DND-41 (cell line): Measurements from ENCODE around the gene SGCG.
"Not testable (repeated sequence)": the region's sequence is repeated elsewhere in the genome, so short reads cannot be mapped to it uniquely, and the experiment has no call there.

Experiments used
- ATAC-seq: fragments of 200-7000 bp; cut with Tn5 transposase; 3 replicates; pipeline ENCODE4 v1.9.1; 2021; ENCODE audit warnings: low read depth; ENCODE audit not compliant: insufficient read depth
- DNase-seq: peaks from one replicate; pipeline ENCODE4 v3.0.0-alpha.2; 2020
- H2AFZ ChIP-seq: 2 replicates; pipeline ENCODE4 v1.6.0; 2012; ENCODE audit warnings: low read depth, low read length
- H3K27ac ChIP-seq: 2 replicates; pipeline ENCODE4 v1.5.1; 2012; ENCODE audit warnings: low read length, inconsistent platforms
- H3K27me3 ChIP-seq: fragments of 200-600 bp; sonication (generic); 2 replicates; pipeline ENCODE4 v1.6.0; 2012; ENCODE audit warnings: low read length, mild to moderate bottlenecking, inconsistent platforms; ENCODE audit not compliant: insufficient read depth, poor library complexity
- H3K36me3 ChIP-seq: 2 replicates; pipeline ENCODE4 v1.5.1; 2012; ENCODE audit warnings: low read length, inconsistent platforms; ENCODE audit not compliant: insufficient read depth
- H3K4me1 ChIP-seq: 2 replicates; pipeline ENCODE4 v1.5.1; 2012; ENCODE audit warnings: mild to moderate bottlenecking, low read length; ENCODE audit not compliant: insufficient read depth
- H3K4me2 ChIP-seq: 2 replicates; pipeline ENCODE4 v1.6.0; 2012; ENCODE audit warnings: mild to moderate bottlenecking, moderate library complexity, low read length, inconsistent platforms; ENCODE audit not compliant: insufficient read depth
- H3K4me3 ChIP-seq, 2 experiments: fragments of 200-600 bp in 1 of 2; shearing (Covaris generic) in 1 of 2; 2 replicates each; pipeline ENCODE4 v1.5.1; 2012 to 2016; ENCODE audit warnings: inconsistent platforms in 2 of 2, low read length in 2 of 2, mild to moderate bottlenecking in 2 of 2, low read depth in 1 of 2, moderate library complexity in 1 of 2
- H3K79me2 ChIP-seq: 2 replicates; pipeline ENCODE4 v1.6.0; 2012; ENCODE audit warnings: low read length, inconsistent platforms; ENCODE audit not compliant: insufficient read depth
- H3K9ac ChIP-seq: 2 replicates; pipeline ENCODE4 v1.6.0; 2012; ENCODE audit warnings: low read depth, mild to moderate bottlenecking, inconsistent platforms, low read length, moderate library complexity
- H3K9me3 ChIP-seq: 2 replicates; pipeline ENCODE4 v1.5.1; 2012; ENCODE audit warnings: low read length, moderate library complexity, mild to moderate bottlenecking, inconsistent platforms; ENCODE audit not compliant: insufficient read depth, severe bottlenecking
- H4K20me1 ChIP-seq: 2 replicates; pipeline ENCODE4 v1.6.0; 2012; ENCODE audit warnings: low read length; ENCODE audit not compliant: insufficient read depth
- CTCF ChIP-seq: IDR thresholded peaks from 2 replicates; pipeline ENCODE4 v1.5.1; 2012; ENCODE audit warnings: borderline replicate concordance, low read length, moderate library complexity, mild to moderate bottlenecking; ENCODE audit not compliant: poor library complexity, severe bottlenecking; ENCODE audit errors: extremely low read depth
- EZH2 ChIP-seq: IDR thresholded peaks from 3 replicates; pipeline ENCODE4 v1.6.1; 2012; ENCODE audit warnings: borderline replicate concordance, low read depth, mild to moderate bottlenecking, moderate library complexity, low read length, inconsistent platforms; ENCODE audit not compliant: severe bottlenecking

Gene SGCG

GRCh38 chr13:23292586-23292985, 111.8 kb downstream of the SGCG start:
- no peak for DNase-seq
- Histone ChIP-seq H3K9me3 (no peaks in the 10 kb centered on the region), H3K9ac (no peak overlapping the region), H3K36me3 (no peaks in the 10 kb centered on the region), H3K27me3 (peaks cover 5% of the 10 kb centered on the region), H2AFZ (no peak overlapping the region), H3K4me1 (no peaks in the 10 kb centered on the region), H3K4me2 (no peak overlapping the region), H3K27ac (no peak overlapping the region), H4K20me1 (no peaks in the 10 kb centered on the region), H3K4me3 (no peak overlapping the region), H3K79me2 (no peaks in the 10 kb centered on the region)
- ATAC-seq, result no peak
- no peak for TF ChIP-seq CTCF
- TF ChIP-seq EZH2, result no peak

- not testable (repeated sequence) for H3K36me3 ChIP-seq, H3K9me3 ChIP-seq, H3K27me3 ChIP-seq, H3K79me2 ChIP-seq, H3K27ac ChIP-seq, H3K4me1 ChIP-seq, H3K4me3 ChIP-seq, DNase-seq, H3K4me2 ChIP-seq, ATAC-seq, H3K9ac ChIP-seq, H4K20me1 ChIP-seq, H2AFZ ChIP-seq
These were observed 134.1 kb downstream of the SGCG start for GRCh38 chr13:23314837-23315236.

- Histone ChIP-seq H3K9me3 (no peaks in the 10 kb centered on the region), H4K20me1 (no peaks in the 10 kb centered on the region), H3K36me3 (no peaks in the 10 kb centered on the region), H3K4me3 (no peak overlapping the region), H3K79me2 (no peaks in the 10 kb centered on the region), H2AFZ (no peak overlapping the region), H3K4me1 (no peaks in the 10 kb centered on the region), H3K4me2 (no peak overlapping the region), H3K27ac (no peak overlapping the region), H3K27me3 (no peaks in the 10 kb centered on the region), H3K9ac (no peak overlapping the region)
- ATAC-seq (no peak), DNase-seq (no peak)
- TF ChIP-seq CTCF, result no peak
- no peak for TF ChIP-seq EZH2
These were observed 139.1 kb downstream of the SGCG start for GRCh38 chr13:23319883-23320224.

GRCh38 chr13:23320926-23321534, 140.3 kb downstream of the SGCG start:
- Histone ChIP-seq H3K36me3 (no peaks in the 10 kb centered on the region), H4K20me1 (no peaks in the 10 kb centered on the region), H3K4me1 (no peaks in the 10 kb centered on the region), H3K27me3 (no peaks in the 10 kb centered on the region), H2AFZ (no peak overlapping the region), H3K4me3 (no peak overlapping the region), H3K79me2 (no peaks in the 10 kb centered on the region), H3K27ac (no peak overlapping the region), H3K9me3 (no peaks in the 10 kb centered on the region), H3K4me2 (no peak overlapping the region), H3K9ac (no peak overlapping the region)
- DNase-seq (no peak), ATAC-seq (no peak)
- TF ChIP-seq EZH2 (no peak), CTCF (no peak)
